HEK293 (cell line): ENCODE data around the gene HMGXB4.

Experiments used
- AEBP2 ChIP-seq: fragments of 450-650 bp; formaldehyde crosslinking; IDR thresholded peaks from 2 replicates; pipeline ENCODE4 v1.5.1; 2016; ENCODE audit warnings: missing biosample characterization, missing genetic modification characterization, borderline replicate concordance
- GLI4 ChIP-seq: fragments of 450-650 bp; formaldehyde crosslinking; IDR thresholded peaks from 2 replicates; pipeline ENCODE4 v1.5.1; 2016; ENCODE audit warnings: missing biosample characterization, missing genetic modification characterization
- MZF1 ChIP-seq: fragments of 450-650 bp; formaldehyde crosslinking; IDR thresholded peaks from 2 replicates; pipeline ENCODE4 v1.5.1; 2017; ENCODE audit warnings: missing biosample characterization, missing genetic modification characterization, borderline replicate concordance
- OSR2 ChIP-seq: fragments of 450-650 bp; formaldehyde crosslinking; IDR thresholded peaks from 2 replicates; pipeline ENCODE4 v1.5.1; 2016; ENCODE audit warnings: missing biosample characterization, missing genetic modification characterization
- PRDM10 ChIP-seq: fragments of 450-650 bp; formaldehyde crosslinking; IDR thresholded peaks from 2 replicates; pipeline ENCODE4 v1.5.1; 2016; ENCODE audit warnings: missing biosample characterization, missing genetic modification characterization
- YY1 ChIP-seq: fragments of 450-650 bp; formaldehyde crosslinking; IDR thresholded peaks from 2 replicates; pipeline ENCODE4 v1.5.1; 2018; ENCODE audit warnings: missing biosample characterization, missing genetic modification characterization
- ZBTB17 ChIP-seq: fragments of 450-650 bp; formaldehyde crosslinking; IDR thresholded peaks from 2 replicates; pipeline ENCODE4 v1.5.1; 2016; ENCODE audit warnings: missing biosample characterization, missing genetic modification characterization
- ZBTB20 ChIP-seq: fragments of 450-650 bp; formaldehyde crosslinking; IDR thresholded peaks from 2 replicates; pipeline ENCODE4 v1.5.1; 2016; ENCODE audit warnings: missing biosample characterization, missing genetic modification characterization
- ZFP69B ChIP-seq: fragments of 450-650 bp; formaldehyde crosslinking; IDR thresholded peaks from 2 replicates; pipeline ENCODE4 v1.5.1; 2016; ENCODE audit warnings: missing biosample characterization, missing genetic modification characterization
- ZNF114 ChIP-seq: fragments of 450-650 bp; formaldehyde crosslinking; IDR thresholded peaks from 2 replicates; pipeline ENCODE4 v1.5.0; 2017; ENCODE audit warnings: missing biosample characterization, missing genetic modification characterization
- ZNF138 ChIP-seq: fragments of 450-650 bp; formaldehyde crosslinking; IDR thresholded peaks from 2 replicates; pipeline ENCODE4 v1.5.1; 2016; ENCODE audit warnings: missing biosample characterization, missing genetic modification characterization, borderline replicate concordance
- ZNF148 ChIP-seq: fragments of 450-650 bp; formaldehyde crosslinking; IDR thresholded peaks from 2 replicates; pipeline ENCODE4 v1.5.0; 2017; ENCODE audit warnings: missing biosample characterization, missing genetic modification characterization, borderline replicate concordance
- ZNF280D ChIP-seq: fragments of 450-650 bp; formaldehyde crosslinking; IDR thresholded peaks from 2 replicates; pipeline ENCODE4 v1.5.1; 2016; ENCODE audit warnings: missing biosample characterization, missing genetic modification characterization
- ZNF302 ChIP-seq: fragments of 450-650 bp; formaldehyde crosslinking; IDR thresholded peaks from 2 replicates; pipeline ENCODE4 v1.5.1; 2016; ENCODE audit warnings: missing biosample characterization, missing genetic modification characterization, low read depth
- ZNF37A ChIP-seq: fragments of 450-650 bp; IDR thresholded peaks from 2 replicates; pipeline ENCODE4 v1.5.1; 2018; ENCODE audit warnings: missing biosample characterization, missing genetic modification characterization
- ZNF398 ChIP-seq: fragments of 450-650 bp; formaldehyde crosslinking; IDR thresholded peaks from 2 replicates; pipeline ENCODE4 v1.5.1; 2017; ENCODE audit warnings: missing biosample characterization, missing genetic modification characterization
- ZNF473 ChIP-seq: fragments of 450-650 bp; formaldehyde crosslinking; IDR thresholded peaks from 2 replicates; pipeline ENCODE4 v1.5.1; 2017; ENCODE audit warnings: missing biosample characterization, missing genetic modification characterization
- ZNF501 ChIP-seq: fragments of 450-650 bp; formaldehyde crosslinking; IDR thresholded peaks from 2 replicates; pipeline ENCODE4 v1.5.1; 2016; ENCODE audit warnings: missing biosample characterization, missing genetic modification characterization
- ZNF558 ChIP-seq: fragments of 450-650 bp; formaldehyde crosslinking; IDR thresholded peaks from 2 replicates; pipeline ENCODE4 v1.5.1; 2016; ENCODE audit warnings: missing biosample characterization, missing genetic modification characterization
- ZNF580 ChIP-seq: fragments of 450-650 bp; formaldehyde crosslinking; IDR thresholded peaks from 2 replicates; pipeline ENCODE4 v1.5.1; 2016; ENCODE audit warnings: missing biosample characterization, missing genetic modification characterization
- ZNF677 ChIP-seq: fragments of 450-650 bp; IDR thresholded peaks from 2 replicates; pipeline ENCODE4 v1.5.0; 2018; ENCODE audit warnings: missing biosample characterization, mild to moderate bottlenecking, missing genetic modification characterization, moderate library complexity
- ZNF776 ChIP-seq: fragments of 450-650 bp; formaldehyde crosslinking; IDR thresholded peaks from 2 replicates; pipeline ENCODE4 v1.5.0; 2017; ENCODE audit warnings: missing biosample characterization, missing genetic modification characterization, borderline replicate concordance
- ZNF777 ChIP-seq: fragments of 450-650 bp; formaldehyde crosslinking; IDR thresholded peaks from 2 replicates; pipeline ENCODE4 v1.5.1; 2017; ENCODE audit warnings: missing biosample characterization, missing genetic modification characterization, borderline replicate concordance

The HMGXB4 gene

GRCh38 chr22:35257321-35258190 lies at the start of gene HMGXB4 (continued):
- peak; percentile 78; the same call in 1 of the 2 replicates for TF ChIP-seq ZNF280D (tag by site-specific recombination)
- TF ChIP-seq ZNF148 (tag by site-specific recombination): 0 out of 2 replicates have a peak, but pooled peaks have one; percentile 26
- no peak for TF ChIP-seq OSR2 (tag by site-specific recombination)
- peak; percentile 9; the same call in 1 of the 2 replicates for TF ChIP-seq ZNF777
- TF ChIP-seq ZNF501: peak; percentile 50; the same call in 1 of the 2 replicates
- peak; percentile 79 for TF ChIP-seq ZBTB20 (tag by site-specific recombination)
- peak; percentile 88; the same call in 1 of the 2 replicates for TF ChIP-seq ZNF776
- TF ChIP-seq ZNF302: no peak
- no peak for TF ChIP-seq ZNF677 (tag by site-specific recombination)
- TF ChIP-seq ZNF138 (tag by site-specific recombination): no peak
- peak; percentile 58; the same call in 1 of the 2 replicates for TF ChIP-seq ZFP69B (tag by site-specific recombination)
- TF ChIP-seq YY1 (tag by site-specific recombination): peak; percentile 96
- TF ChIP-seq ZNF37A (tag by site-specific recombination): no peak
- TF ChIP-seq ZNF580 (tag by site-specific recombination): 0 out of 2 replicates have a peak, but pooled peaks have one; percentile 21
- TF ChIP-seq ZNF398: peak; percentile 77; the same call in 1 of the 2 replicates
- 0 out of 2 replicates have a peak, but pooled peaks have one; percentile 56 for TF ChIP-seq ZNF558 (tag by site-specific recombination)
- no peak for TF ChIP-seq MZF1 (tag by site-specific recombination)
- TF ChIP-seq AEBP2 (tag by site-specific recombination): no peak
- TF ChIP-seq ZBTB17 (tag by site-specific recombination): peak; percentile 100
- TF ChIP-seq ZNF114: no peak
- TF ChIP-seq PRDM10 (tag by site-specific recombination): no peak; the same call in none of the 2 replicates
- TF ChIP-seq ZNF473: no peak
- TF ChIP-seq GLI4 (tag by site-specific recombination): 0 out of 2 replicates have a peak, but pooled peaks have one; percentile 54
